Measurements from ENCODE around the gene MEIS2. TPM values are rescaled to one million over a fixed set of nuclear protein-coding genes. Genes with fewer than 3 reads are reported as not detected.
A peak's percentile ranks its signal among the peaks of the same experiment; 100 is the strongest.

The MEIS2 gene
- total RNA-seq, 1 donor = 43.7 TPM

GRCh38 chr15:36903922-36904556 is 196.3 kb downstream of the MEIS2 start:
- H3K4me3 ChIP-seq (ENCODE audit: low read depth, low read length) = no peak overlapping the region
- no peak for DNase-seq (ENCODE audit: low read depth)
- no peak for TF ChIP-seq CTCF (IDR thresholded peaks at IDR 0.05; ENCODE audit: insufficient read depth, low read length)

- TF ChIP-seq CTCF (IDR thresholded peaks at IDR 0.05; ENCODE audit: insufficient read depth, low read length) = no peak
- H3K4me3 ChIP-seq (ENCODE audit: low read depth, low read length) = no peak overlapping the region
- DNase-seq (ENCODE audit: low read depth) = no peak
Measured at GRCh38 chr15:36903195-36903594, 197.2 kb downstream of the MEIS2 start.

- no peak for DNase-seq (ENCODE audit: low read depth)
- no peak overlapping the region for H3K4me3 ChIP-seq (ENCODE audit: low read depth, low read length)
- no peak for TF ChIP-seq CTCF (IDR thresholded peaks at IDR 0.05; ENCODE audit: insufficient read depth, low read length)
Measured at GRCh38 chr15:36901012-36901411, 199.3 kb downstream of the MEIS2 start.

GRCh38 chr15:36899696-36900095 is 200.7 kb downstream of the MEIS2 start:
- peak; percentile 71 for DNase-seq (ENCODE audit: low read depth)
- TF ChIP-seq CTCF (IDR thresholded peaks at IDR 0.05; ENCODE audit: insufficient read depth, low read length) = no peak
- no peak overlapping the region for H3K4me3 ChIP-seq (ENCODE audit: low read depth, low read length)

- H3K4me3 ChIP-seq (ENCODE audit: low read depth, low read length) = no peak overlapping the region
- TF ChIP-seq CTCF (IDR thresholded peaks at IDR 0.05; ENCODE audit: insufficient read depth, low read length) = no peak
- DNase-seq (ENCODE audit: low read depth) = no peak
Measured at GRCh38 chr15:36898536-36899126, 201.7 kb downstream of the MEIS2 start.

GRCh38 chr15:36897834-36898233 is 202.5 kb downstream of the MEIS2 start:
- H3K4me3 ChIP-seq (ENCODE audit: low read depth, low read length) = no peak overlapping the region
- no peak for TF ChIP-seq CTCF (IDR thresholded peaks at IDR 0.05; ENCODE audit: insufficient read depth, low read length)
- DNase-seq (ENCODE audit: low read depth) = no peak

- no peak overlapping the region for H3K4me3 ChIP-seq (ENCODE audit: low read depth, low read length)
- no peak for TF ChIP-seq CTCF (IDR thresholded peaks at IDR 0.05; ENCODE audit: insufficient read depth, low read length)
- DNase-seq (ENCODE audit: low read depth) = no peak
Measured at GRCh38 chr15:36896949-36897348, 203.4 kb downstream of the MEIS2 start.
